GM23248 (cell line): ENCODE measurements around the gene SHROOM4. TPM values are rescaled to one million over a fixed set of nuclear protein-coding genes. Genes with fewer than 3 reads are reported as not detected.

Experiments
- DNase-seq: peaks from one replicate; pipeline ENCODE4 v3.0.0-alpha.2; 2015
- H2AFZ ChIP-seq: fragments of 200-600 bp; sonication (generic); 2 replicates; pipeline ENCODE4 v1.6.1; 2016; ENCODE audit warnings: antibody characterized with exemption
- H3F3A ChIP-seq: fragments of 200-600 bp; sonication (generic); 2 replicates; pipeline ENCODE4 v1.6.1; 2016; ENCODE audit warnings: mild to moderate bottlenecking, antibody characterized with exemption, mixed run types; ENCODE audit not compliant: insufficient read depth
- H3K27ac ChIP-seq: fragments of 200-600 bp; sonication (generic); 2 replicates; pipeline ENCODE4 v1.5.1; 2016; ENCODE audit warnings: mild to moderate bottlenecking
- H3K27me3 ChIP-seq: fragments of 200-600 bp; sonication (generic); replicated peaks from 2 replicates; pipeline ENCODE4 v1.6.1; 2016; ENCODE audit warnings: mild to moderate bottlenecking; ENCODE audit not compliant: insufficient read depth
- H3K36me3 ChIP-seq: fragments of 200-600 bp; sonication (generic); 2 replicates; pipeline ENCODE4 v1.6.1; 2016; ENCODE audit warnings: low read depth, mild to moderate bottlenecking
- H3K4me1 ChIP-seq: fragments of 200-600 bp; sonication (generic); 2 replicates; pipeline ENCODE4 v1.6.1; 2016; ENCODE audit warnings: mild to moderate bottlenecking; ENCODE audit not compliant: insufficient read depth
- H3K4me2 ChIP-seq: fragments of 200-600 bp; sonication (generic); one replicate; pipeline ENCODE4 v1.6.1; 2016; ENCODE audit warnings: mild to moderate bottlenecking; ENCODE audit not compliant: unreplicated experiment
- H3K4me3 ChIP-seq: fragments of 200-600 bp; sonication (generic); 2 replicates; pipeline ENCODE4 v1.5.1; 2016; ENCODE audit warnings: mild to moderate bottlenecking
- H3K79me2 ChIP-seq: fragments of 200-600 bp; sonication (generic); 2 replicates; pipeline ENCODE4 v1.6.1; 2016; ENCODE audit warnings: mild to moderate bottlenecking; ENCODE audit not compliant: insufficient read depth
- H3K9ac ChIP-seq: fragments of 200-600 bp; sonication (generic); 2 replicates; pipeline ENCODE4 v1.6.1; 2016; ENCODE audit warnings: mild to moderate bottlenecking
- H3K9me2 ChIP-seq: fragments of 200-600 bp; sonication (generic); 2 replicates; pipeline ENCODE4 v1.6.1; 2016; ENCODE audit warnings: mixed run types, mild to moderate bottlenecking, moderate library complexity; ENCODE audit not compliant: insufficient read depth
- H3K9me3 ChIP-seq: fragments of 200-600 bp; sonication (generic); one replicate; pipeline ENCODE4 v1.6.1; 2017; ENCODE audit warnings: low read depth
- H4K20me1 ChIP-seq: fragments of 200-600 bp; sonication (generic); 2 replicates; pipeline ENCODE4 v1.6.0; 2016; ENCODE audit not compliant: insufficient read depth
- EZH2 ChIP-seq: fragments of 200-600 bp; sonication (generic); IDR thresholded peaks from 2 replicates; pipeline ENCODE4 v1.6.1; 2018; ENCODE audit warnings: antibody characterized with exemption, mild to moderate bottlenecking; ENCODE audit not compliant: insufficient read depth, poor library complexity, severe bottlenecking
- EZH2phosphoT487 ChIP-seq: fragments of 200-600 bp; sonication (generic); IDR thresholded peaks from 2 replicates; pipeline ENCODE4 v1.6.1; 2018; ENCODE audit warnings: antibody characterized with exemption, moderate library complexity, mild to moderate bottlenecking, low read depth; ENCODE audit not compliant: insufficient read depth
- WGBS, 2 experiments: methylation state at CpG; one replicate each; pipeline ENCODE4 v1.1.6; 2015 to 2017; ENCODE audit warnings: low lambda C conversion rate in 2 of 2, low coverage in 1 of 2; ENCODE audit errors: missing lambda C conversion rate in 2 of 2; 5-methylcytosine and 5-hydroxymethylcytosine counted together
- in situ Hi-C: fragments of 300-500 bp; cut with MboI; formaldehyde crosslinking; loops from 2 replicates; pipeline ENCODE4 v1.15.0; 2020
- polyA plus RNA-seq: library from polyadenylated mRNA; unstranded; fragments of >200 nt; fragmentation: Nextera tagmentation; extraction: Ambion mirVana; gene quantifications from 2 replicates; pipeline ENCODE4 v1.2.1, GENCODE V29; 2016
- small RNA-seq: library from RNA; depleted of rRNA; stranded (forward); fragments of <200 nt; gene quantifications from one replicate; pipeline ENCODE3, GENCODE V24; 2014; ENCODE audit warnings: low read depth, low replicate concordance
- total RNA-seq: library from RNA; depleted of rRNA; stranded (reverse); fragments of >200 nt; shearing (Covaris generic); gene quantifications from 2 replicates; pipeline ENCODE4 v1.2.3, GENCODE V29; 2014; rRNA removed

SHROOM4 gene
- total and polyA plus RNA-seq, 2 experiments from 2014 or later = 0.55 to 1.7 TPM

- DNase-seq = no peak
- Histone ChIP-seq H3K4me3 (no peak overlapping the region), H3K9me2 (no peaks in the 10 kb centered on the region), H3K27me3 (no peaks in the 10 kb centered on the region), H4K20me1 (no peaks in the 10 kb centered on the region), H3K36me3 (no peaks in the 10 kb centered on the region), H3K4me2 (no peak overlapping the region), H3K9me3 (no peaks in the 10 kb centered on the region), H3K9ac (no peak overlapping the region), H2AFZ (no peak overlapping the region), H3K4me1 (no peaks in the 10 kb centered on the region), H3F3A (no peaks in the 10 kb centered on the region), H3K27ac (no peak overlapping the region), H3K79me2 (no peaks in the 10 kb centered on the region)
- WGBS, 2 experiments = 40 to 50% methylated on average over 1 of the region's 1 CpG
- in situ Hi-C loops = loop anchor here (25.0 kb wide), 1 partner anchor 665 kb away; the partner anchor contains the start of gene CLCN5
- TF ChIP-seq EZH2 (no peak), EZH2phosphoT487 (no peak)
Measured at GRCh38 chrX:50577326-50577725, 236.7 kb downstream of the SHROOM4 start.

- Histone ChIP-seq H3K4me3 (no peak overlapping the region), H3K27ac (no peak overlapping the region), H3K36me3 (no peaks in the 10 kb centered on the region), H3K4me2 (no peak overlapping the region), H3F3A (no peaks in the 10 kb centered on the region), H3K4me1 (no peaks in the 10 kb centered on the region), H3K79me2 (no peaks in the 10 kb centered on the region), H2AFZ (no peak overlapping the region), H3K27me3 (no peaks in the 10 kb centered on the region), H3K9me3 (no peaks in the 10 kb centered on the region), H3K9me2 (no peaks in the 10 kb centered on the region), H3K9ac (no peak overlapping the region), H4K20me1 (no peaks in the 10 kb centered on the region)
- in situ Hi-C loops = no loop called here
- TF ChIP-seq EZH2 (no peak), EZH2phosphoT487 (no peak)
- no peak for DNase-seq
- 0% methylated on average over 1 of the region's 1 CpG for WGBS, 2 experiments
Measured at GRCh38 chrX:50567636-50568035, 246.4 kb downstream of the SHROOM4 start.

- Histone ChIP-seq H3K79me2 (no peaks in the 10 kb centered on the region), H3K4me2 (no peak overlapping the region), H3K4me1 (no peaks in the 10 kb centered on the region), H3K9me2 (no peaks in the 10 kb centered on the region), H2AFZ (no peak overlapping the region), H3K4me3 (no peak overlapping the region), H3K9me3 (no peaks in the 10 kb centered on the region), H3F3A (no peaks in the 10 kb centered on the region), H4K20me1 (no peaks in the 10 kb centered on the region), H3K36me3 (no peaks in the 10 kb centered on the region), H3K9ac (no peak overlapping the region), H3K27ac (no peak overlapping the region), H3K27me3 (no peaks in the 10 kb centered on the region)
- TF ChIP-seq EZH2phosphoT487 (no peak), EZH2 (no peak)
- in situ Hi-C loops = no loop called here
- no peak for DNase-seq
- 58 to 86% methylated on average over 1 to 4 of the region's 4 CpGs for WGBS, 2 experiments
Measured at GRCh38 chrX:50565718-50566117, 248.3 kb downstream of the SHROOM4 start.

Small RNA genes within 50 kb of the gene (small RNA-seq; reads per million reads assigned to genes)
- not detected for gene RNU6-935P

Other genes with a start within 250 kb of the SHROOM4 start
- gene BMP15, start 96.5 kb upstream of the SHROOM4 start, total RNA-seq = not detected in 2 replicates
- not detected in 2 replicates for gene BMP15, start 96.5 kb upstream of the SHROOM4 start, polyA plus RNA-seq